Measurements from ENCODE around the gene SPINK2. TPM values are rescaled to one million over a fixed set of nuclear protein-coding genes. Genes with fewer than 3 reads are reported as not detected.

SPINK2 gene, protein sequence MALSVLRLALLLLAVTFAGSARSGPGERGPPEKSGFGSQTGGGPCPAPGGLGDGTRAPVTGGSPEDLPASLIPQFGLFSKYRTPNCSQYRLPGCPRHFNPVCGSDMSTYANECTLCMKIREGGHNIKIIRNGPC
- 1.1 TPM for polyA plus RNA-seq (2012; ENCODE audit: low read depth, missing spikeins)

DNA sequence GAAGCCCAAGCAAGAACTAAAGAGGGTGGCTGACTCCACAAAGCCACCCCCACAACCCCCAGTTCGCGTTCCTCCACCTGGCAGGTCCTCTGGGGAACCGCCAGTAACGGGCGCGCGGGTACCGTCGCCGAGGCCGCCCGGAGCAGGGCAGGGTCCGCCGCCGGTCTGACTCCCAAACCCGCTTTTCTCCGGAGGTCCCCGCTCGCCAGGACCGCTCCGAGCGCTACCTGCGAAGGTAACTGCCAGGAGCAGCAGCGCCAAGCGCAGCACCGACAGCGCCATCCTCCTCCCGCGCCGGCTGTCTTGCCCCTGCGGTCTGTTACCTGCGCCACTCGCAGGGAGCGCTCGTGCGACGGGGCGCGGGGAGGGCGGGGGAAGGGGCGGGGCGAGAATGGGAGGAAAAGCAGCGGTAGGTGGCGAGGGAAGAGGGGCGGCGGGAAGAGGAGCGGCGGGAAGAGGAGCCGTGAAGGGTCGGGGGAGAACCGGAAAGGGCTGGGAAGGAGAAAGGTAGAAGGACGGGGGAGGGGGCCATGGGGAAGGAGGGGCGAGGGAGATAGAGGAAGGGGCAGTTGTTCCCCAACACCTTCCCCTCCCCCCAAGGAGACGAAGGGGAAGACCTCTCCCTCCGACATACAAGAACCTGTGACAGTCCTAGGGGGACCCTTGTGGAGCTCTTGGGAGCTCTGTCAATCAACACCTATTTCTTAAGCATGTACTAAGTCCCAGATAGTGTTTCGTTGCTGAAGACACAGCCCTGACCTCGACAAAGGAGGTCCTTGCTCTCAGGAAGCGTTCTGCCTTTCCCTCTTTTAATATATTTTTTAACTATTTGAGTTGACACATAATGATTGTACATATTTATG, at the start of gene SPINK2:
TSS of gene SPINK2 (minus strand) at position 321 of the 863 bp plus-strand sequence. CDS start at position 282, 39 bp downstream.
- no peak for TF ChIP-seq POU2F2 (IDR thresholded peaks at IDR 0.05; ENCODE audit: low read depth, low read length)
- DNase-seq (ENCODE audit: insufficient read length, low spot score) (peak; percentile 43), FAIRE-seq (peak; percentile 54)

- DNase-seq (ENCODE audit: insufficient read length, low spot score), result no peak
- no peak for TF ChIP-seq SPI1 (IDR thresholded peaks at IDR 0.05; ENCODE audit: low read depth, low read length)
- TF ChIP-seq POU2F2 (IDR thresholded peaks at IDR 0.05; ENCODE audit: low read depth, low read length), result no peak
- TF ChIP-seq PAX5 (IDR thresholded peaks at IDR 0.05; ENCODE audit: insufficient read depth, low read length, severe bottlenecking), result no peak
- TF ChIP-seq POLR2A (IDR thresholded peaks at IDR 0.05; ENCODE audit: low read depth, low read length), result no peak
- TF ChIP-seq POLR2AphosphoS5 (IDR thresholded peaks at IDR 0.05; ENCODE audit: low read depth, low read length), result no peak
- no peak for TF ChIP-seq TAF1 (IDR thresholded peaks at IDR 0.05; ENCODE audit: low read depth, low read length)
- FAIRE-seq, result peak; percentile 56
These were observed 49.4 kb upstream of the SPINK2 start for GRCh38 chr4:56870946-56871345.

- peak; percentile 23 for FAIRE-seq
These were observed 42.1 kb upstream of the SPINK2 start for GRCh38 chr4:56863441-56864139.

DNA sequence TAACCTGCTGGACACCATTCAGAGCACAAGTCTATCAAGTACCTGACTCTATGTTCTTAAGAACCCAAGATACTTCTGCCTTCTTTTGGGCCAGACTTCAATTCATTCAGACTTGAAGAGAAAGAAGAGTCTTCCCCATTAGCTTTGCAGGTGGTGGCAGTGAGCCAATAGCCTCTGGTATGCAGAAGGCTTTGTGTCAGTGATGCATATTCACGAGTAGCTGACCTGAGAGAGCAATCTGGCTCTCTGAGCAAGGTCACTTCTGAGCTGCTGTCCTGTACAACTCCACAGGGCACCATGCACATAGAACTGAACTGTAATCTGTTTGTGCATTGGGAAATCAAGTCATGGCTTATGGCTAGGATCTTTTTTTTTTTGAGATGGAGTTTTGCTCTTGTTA, 39.9 kb upstream of the SPINK2 start:
- peak; percentile 78 for FAIRE-seq
- no peak for DNase-seq (ENCODE audit: insufficient read length, low spot score)
- no peak for TF ChIP-seq POLR2AphosphoS5 (IDR thresholded peaks at IDR 0.05; ENCODE audit: low read depth, low read length)

More at GRCh38 chr4:56863441-56864139, 42.1 kb upstream of the SPINK2 start:
- peak; percentile 70 for TF ChIP-seq SPI1 (IDR thresholded peaks at IDR 0.05; ENCODE audit: low read depth, low read length)
- no peak for TF ChIP-seq POLR2AphosphoS5 (IDR thresholded peaks at IDR 0.05; ENCODE audit: low read depth, low read length)
- DNase-seq (ENCODE audit: insufficient read length, low spot score), result no peak

- TF ChIP-seq POLR2AphosphoS5 (IDR thresholded peaks at IDR 0.05; ENCODE audit: low read depth, low read length) (no peak), SPI1 (IDR thresholded peaks at IDR 0.05; ENCODE audit: low read depth, low read length) (no peak), PAX5 (IDR thresholded peaks at IDR 0.05; ENCODE audit: insufficient read depth, low read length, severe bottlenecking) (no peak), TAF1 (IDR thresholded peaks at IDR 0.05; ENCODE audit: low read depth, low read length) (no peak), POU2F2 (IDR thresholded peaks at IDR 0.05; ENCODE audit: low read depth, low read length) (no peak), POLR2A (IDR thresholded peaks at IDR 0.05; ENCODE audit: low read depth, low read length) (no peak)
- DNase-seq (ENCODE audit: insufficient read length, low spot score) (no peak), FAIRE-seq (no peak)
These were observed 39.3 kb upstream of the SPINK2 start for GRCh38 chr4:56860781-56861180.

GRCh38 chr4:56859841-56860240, 38.3 kb upstream of the SPINK2 start:
- DNase-seq (ENCODE audit: insufficient read length, low spot score), result no peak
- peak; percentile 85 for FAIRE-seq
- TF ChIP-seq TAF1 (IDR thresholded peaks at IDR 0.05; ENCODE audit: low read depth, low read length) (no peak), PAX5 (IDR thresholded peaks at IDR 0.05; ENCODE audit: insufficient read depth, low read length, severe bottlenecking) (peak; percentile 39)

- DNase-seq (ENCODE audit: insufficient read length, low spot score) (no peak), FAIRE-seq (peak; percentile 43)
- no peak for TF ChIP-seq PAX5 (IDR thresholded peaks at IDR 0.05; ENCODE audit: insufficient read depth, low read length, severe bottlenecking)
- TF ChIP-seq TAF1 (IDR thresholded peaks at IDR 0.05; ENCODE audit: low read depth, low read length), result no peak
- TF ChIP-seq POU2F2 (IDR thresholded peaks at IDR 0.05; ENCODE audit: low read depth, low read length), result no peak
These were observed 36.3 kb upstream of the SPINK2 start for GRCh38 chr4:56857601-56858309.

DNA sequence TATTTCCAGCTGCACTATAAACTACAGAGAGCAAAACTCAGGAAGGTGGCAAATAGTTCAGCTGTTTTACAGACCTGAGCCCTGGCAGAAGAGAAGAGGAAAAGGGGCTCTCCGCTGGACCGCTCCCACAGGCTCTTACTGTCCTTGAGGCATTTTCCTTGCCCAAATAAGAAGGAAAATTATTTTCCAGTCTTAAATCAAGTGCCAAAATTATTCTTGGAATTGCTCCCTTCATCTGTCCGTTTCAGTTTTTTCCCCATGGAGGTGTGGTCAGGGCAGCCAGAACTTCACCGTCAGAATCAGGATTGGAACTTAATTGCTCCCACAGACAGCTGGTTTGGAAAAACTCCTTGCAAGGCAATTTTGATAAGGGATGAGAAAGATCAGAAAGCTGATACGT, 35.2 kb upstream of the SPINK2 start:
- FAIRE-seq (no peak), DNase-seq (ENCODE audit: insufficient read length, low spot score) (no peak)
- no peak for TF ChIP-seq POLR2AphosphoS5 (IDR thresholded peaks at IDR 0.05; ENCODE audit: low read depth, low read length)
- no peak for TF ChIP-seq TAF1 (IDR thresholded peaks at IDR 0.05; ENCODE audit: low read depth, low read length)
- no peak for TF ChIP-seq SPI1 (IDR thresholded peaks at IDR 0.05; ENCODE audit: low read depth, low read length)
- TF ChIP-seq PAX5 (IDR thresholded peaks at IDR 0.05; ENCODE audit: insufficient read depth, low read length, severe bottlenecking), result no peak
- TF ChIP-seq POLR2A (IDR thresholded peaks at IDR 0.05; ENCODE audit: low read depth, low read length), result no peak
- TF ChIP-seq POU2F2 (IDR thresholded peaks at IDR 0.05; ENCODE audit: low read depth, low read length), result no peak

- TF ChIP-seq PAX5 (IDR thresholded peaks at IDR 0.05; ENCODE audit: insufficient read depth, low read length, severe bottlenecking) (no peak), SPI1 (IDR thresholded peaks at IDR 0.05; ENCODE audit: low read depth, low read length) (no peak), POU2F2 (IDR thresholded peaks at IDR 0.05; ENCODE audit: low read depth, low read length) (no peak), POLR2AphosphoS5 (IDR thresholded peaks at IDR 0.05; ENCODE audit: low read depth, low read length) (no peak), TAF1 (IDR thresholded peaks at IDR 0.05; ENCODE audit: low read depth, low read length) (no peak), POLR2A (IDR thresholded peaks at IDR 0.05; ENCODE audit: low read depth, low read length) (no peak)
- no peak for DNase-seq (ENCODE audit: insufficient read length, low spot score)
- FAIRE-seq, result no peak
These were observed 29.4 kb upstream of the SPINK2 start for GRCh38 chr4:56850910-56851309.

Data from GM12891 (cell line).